SKM-1 treated with dmso at 0.1 percent for 144 hours (cell line): Measurements from ENCODE around the gene PHLDB3.
"Not testable (repeated sequence)": the region's sequence is repeated elsewhere in the genome, so short reads cannot be mapped to it uniquely, and the experiment has no call there.

Experiments
- DNase-seq: peaks from one replicate; lab custom pipeline; 2025; ENCODE audit not compliant: unreplicated experiment; lab: John Stamatoyannopoulos, UW

Gene PHLDB3

DNA sequence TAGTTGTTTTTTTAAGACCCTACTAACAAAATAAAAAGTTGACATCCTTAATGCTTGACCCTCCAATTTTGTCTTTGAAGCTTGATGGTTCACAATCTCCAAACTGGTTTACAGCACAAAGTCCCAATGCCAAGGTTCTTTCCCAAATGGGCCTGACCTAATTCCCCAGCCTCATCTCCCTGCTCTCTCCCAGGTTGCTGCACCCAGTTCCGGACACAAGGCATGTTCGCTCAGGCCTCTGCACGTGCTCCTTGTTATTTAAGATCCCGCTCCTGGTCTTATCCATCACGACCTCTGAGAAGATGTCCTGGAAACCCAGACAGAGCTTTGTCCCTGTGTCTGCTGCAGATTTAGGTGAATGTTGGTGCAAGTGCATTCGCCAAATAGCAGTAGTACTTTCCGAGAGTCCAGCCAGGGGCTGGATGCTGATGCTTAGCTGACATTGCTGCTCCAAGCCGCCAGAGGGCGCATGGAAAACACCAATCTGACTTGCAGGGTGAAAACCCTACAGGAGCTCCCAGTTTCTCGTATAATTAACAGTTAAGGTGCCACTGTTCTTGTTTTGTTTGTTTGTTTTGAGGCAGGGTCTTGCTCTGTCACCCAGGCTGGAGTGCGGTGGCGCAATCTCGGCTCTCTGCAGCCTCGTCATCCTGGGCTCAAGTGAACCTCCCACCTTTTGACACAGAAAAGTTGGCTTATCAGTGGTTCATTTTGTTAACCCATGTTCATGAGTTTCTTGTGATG lies 57.6 kb downstream of the PHLDB3 start:
- DNase-seq = peak; percentile 10

GRCh38 chr19:43445426-43445825 lies 59.1 kb downstream of the PHLDB3 start:
- no peak for DNase-seq

GRCh38 chr19:43444531-43445287 lies 59.8 kb downstream of the PHLDB3 start:
- no peak for DNase-seq

DNA sequence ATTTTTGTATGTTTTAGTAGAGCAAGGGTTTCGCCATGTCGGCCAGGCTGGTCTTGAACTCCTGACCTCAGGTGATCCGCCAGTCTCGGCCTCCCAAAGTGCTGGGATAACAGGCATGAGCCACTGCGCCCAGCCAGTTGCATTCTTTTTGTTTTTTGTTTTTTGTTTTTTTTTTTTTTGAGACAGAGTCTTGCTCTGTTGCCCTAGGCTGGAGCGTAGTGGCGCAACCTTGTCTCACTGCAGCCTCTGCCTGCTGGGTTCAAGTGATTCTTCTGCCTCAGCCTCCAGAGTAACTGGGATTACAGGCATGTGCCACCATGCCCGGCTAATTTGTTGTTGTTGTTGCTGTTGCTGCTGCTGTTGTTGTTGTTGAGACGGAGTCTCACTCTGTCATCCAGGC lies 60.5 kb downstream of the PHLDB3 start:
- not testable (repeated sequence) for DNase-seq

GRCh38 chr19:43441716-43442115 lies 62.8 kb downstream of the PHLDB3 start:
- no peak for DNase-seq

- no peak for DNase-seq
These were observed 64.9 kb downstream of the PHLDB3 start for GRCh38 chr19:43439709-43440063.

DNA sequence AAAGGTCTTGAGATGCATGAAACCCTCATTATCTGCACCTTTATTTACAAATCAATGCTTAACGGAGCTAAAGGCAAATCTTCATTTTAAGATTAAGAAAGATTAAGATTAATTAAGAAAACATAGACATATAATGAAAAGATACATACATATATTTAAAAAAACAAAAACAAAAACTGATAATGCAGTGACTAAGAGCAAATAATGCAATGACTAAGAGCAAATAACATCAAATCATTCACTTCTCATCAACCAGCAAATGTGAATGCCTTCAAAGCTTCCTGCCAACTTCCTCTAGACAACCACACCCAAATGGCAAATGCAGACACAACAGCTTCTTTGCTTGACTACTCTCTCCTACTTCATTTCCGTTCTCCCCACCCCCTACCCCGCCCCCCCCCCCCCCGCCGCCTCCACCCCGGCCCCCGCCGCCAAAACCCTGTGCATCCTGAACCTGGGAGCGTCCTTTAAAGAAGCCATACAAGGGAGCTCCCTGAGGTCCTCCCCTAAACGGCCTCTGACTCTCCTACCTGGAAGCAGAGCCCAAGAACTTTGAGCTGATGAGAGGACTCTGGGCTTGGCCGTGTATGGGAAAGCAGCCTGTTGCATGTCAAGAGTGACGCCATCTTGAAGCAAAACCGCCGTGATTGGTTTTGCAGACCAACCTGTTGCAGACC lies 65.4 kb downstream of the PHLDB3 start:
- no peak for DNase-seq

- DNase-seq = no peak
These were observed 66.1 kb downstream of the PHLDB3 start for GRCh38 chr19:43438291-43439031.

DNA sequence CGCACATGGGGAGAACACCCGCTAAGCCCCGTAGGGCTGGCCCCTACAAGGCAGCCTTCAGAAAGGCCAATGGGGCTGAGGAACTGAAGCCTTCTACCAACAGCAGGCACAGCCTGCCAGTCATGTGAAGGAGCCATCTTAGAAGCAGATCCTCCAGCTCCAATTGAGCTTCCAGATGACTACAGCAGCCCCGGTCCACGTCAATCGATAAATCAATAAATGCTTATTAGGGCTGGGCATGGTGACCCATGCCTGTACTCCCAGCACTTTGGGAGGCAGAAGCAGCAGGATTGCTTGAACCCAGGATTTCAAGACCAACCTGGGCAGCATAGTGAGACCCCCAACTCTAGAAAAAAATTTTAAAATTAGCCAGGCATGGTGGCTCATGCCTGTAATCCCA lies 66.8 kb downstream of the PHLDB3 start:
- no peak for DNase-seq

DNA sequence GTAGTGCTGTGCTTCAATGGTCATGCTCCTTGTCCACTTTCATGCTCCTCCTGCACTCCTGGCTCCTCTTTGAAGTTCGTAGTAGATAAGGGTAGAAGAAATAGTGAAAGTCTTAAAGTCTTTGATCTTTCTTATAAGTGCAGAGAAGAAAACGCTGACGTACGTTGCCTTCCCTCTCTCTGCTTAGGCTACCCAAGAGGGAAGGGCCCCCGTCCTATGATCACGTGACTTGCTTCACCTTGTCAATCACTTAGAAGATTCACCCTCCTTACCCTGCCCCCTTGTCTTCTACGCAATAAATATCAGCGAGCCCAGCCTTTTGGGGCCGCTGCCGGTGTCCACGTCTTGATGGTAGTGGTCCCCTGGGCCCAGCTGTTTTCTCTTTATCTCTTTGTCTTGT lies 67.3 kb downstream of the PHLDB3 start:
- DNase-seq = not testable (repeated sequence)

DNA sequence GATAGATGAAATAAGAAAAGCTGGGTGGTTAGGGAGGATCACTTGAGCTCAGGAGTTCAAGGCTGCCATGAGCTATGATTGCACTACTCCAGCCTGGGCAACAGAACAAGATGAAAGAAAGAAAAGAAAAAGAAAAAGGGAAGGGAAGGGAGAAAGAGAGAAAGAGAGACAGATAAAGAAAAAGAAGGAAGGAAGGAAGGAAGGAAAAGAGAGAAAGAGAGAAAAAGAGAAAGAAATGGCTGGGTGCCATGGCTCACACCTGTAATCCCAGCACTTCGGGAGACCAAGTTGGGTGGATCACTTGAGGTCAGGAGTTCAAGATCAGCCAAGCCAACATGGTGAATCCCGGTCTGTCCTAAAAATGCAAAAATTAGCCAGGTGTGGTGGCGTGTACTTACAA lies 68.8 kb downstream of the PHLDB3 start:
- no peak for DNase-seq

DNA sequence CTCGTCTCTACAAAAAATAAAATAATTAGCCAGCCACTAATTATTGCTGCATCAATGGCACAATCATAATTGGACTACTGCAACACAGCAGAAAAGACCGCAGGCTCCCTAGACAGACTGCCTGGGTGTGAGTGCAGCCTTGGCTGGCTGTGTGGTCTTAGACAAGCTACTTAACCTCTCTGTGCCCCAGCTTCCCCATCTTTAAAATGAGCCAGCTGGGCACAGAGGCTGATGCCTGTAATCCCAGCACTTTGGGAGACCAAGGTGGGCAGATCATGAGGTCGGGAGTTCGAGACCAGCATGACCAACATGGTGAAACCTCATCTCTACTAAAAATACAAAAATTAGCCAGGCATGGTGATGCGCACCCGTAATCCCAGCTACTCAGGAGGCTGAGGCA lies 70.9 kb downstream of the PHLDB3 start:
- DNase-seq = no peak

DNA sequence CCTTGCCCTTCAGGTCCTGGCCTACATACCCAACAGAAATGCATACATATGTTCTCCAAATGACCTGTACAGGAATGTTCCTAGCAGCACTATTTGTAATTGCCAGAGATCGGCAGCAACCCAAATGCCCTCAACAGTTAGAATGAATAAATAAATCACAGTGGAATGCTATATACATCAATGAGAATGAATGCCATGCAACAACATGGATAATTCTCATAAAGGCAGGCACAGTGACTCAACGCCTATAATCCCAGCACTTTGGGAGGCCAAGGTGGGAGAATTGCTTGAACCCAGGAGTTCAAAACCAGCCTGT lies 71.2 kb downstream of the PHLDB3 start:
- no peak for DNase-seq

- no peak for DNase-seq
These were observed 73.6 kb downstream of the PHLDB3 start for GRCh38 chr19:43430976-43431375.

GRCh38 chr19:43430142-43430710 lies 74.3 kb downstream of the PHLDB3 start:
- no peak for DNase-seq

GRCh38 chr19:43429395-43429794 lies 75.2 kb downstream of the PHLDB3 start:
- DNase-seq = no peak

DNA sequence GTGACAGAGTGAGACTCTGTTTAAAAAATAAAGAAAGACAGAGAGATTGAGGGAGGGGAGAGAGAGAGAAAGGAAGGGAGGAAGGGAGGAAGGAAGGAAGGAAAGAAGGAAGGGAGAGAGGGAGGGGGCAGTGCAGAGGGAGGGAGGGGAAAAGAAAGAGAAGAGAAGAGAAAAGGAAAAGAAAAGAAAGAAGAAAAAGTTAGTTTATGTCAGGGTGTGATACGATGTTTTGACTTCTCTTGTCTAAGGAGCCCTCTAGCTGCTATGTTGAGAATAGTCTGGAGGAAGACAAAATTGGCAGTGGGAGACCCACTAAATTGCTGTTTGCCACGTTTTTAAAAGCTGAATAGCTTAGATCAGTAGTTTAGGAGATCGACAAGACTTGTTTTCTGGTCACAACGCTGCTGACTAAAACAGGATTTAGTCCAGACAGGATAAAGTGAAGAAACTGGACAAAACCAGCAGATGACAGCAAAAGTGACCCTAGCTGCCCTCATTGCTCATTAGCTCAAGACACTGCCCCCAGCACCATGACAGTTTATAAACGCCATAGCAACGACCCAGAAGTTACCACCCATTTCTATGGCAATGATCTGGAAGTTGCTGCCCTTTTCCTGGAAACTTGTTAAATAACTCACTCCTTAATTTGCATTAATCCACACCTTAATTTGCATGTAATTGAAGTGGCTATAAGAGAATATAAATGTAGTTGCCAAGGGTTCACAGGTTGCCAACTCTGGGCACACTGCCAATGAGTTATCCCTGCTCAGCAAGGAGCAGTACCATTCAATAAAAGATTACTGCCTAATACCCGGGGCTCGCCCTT lies 78.8 kb downstream of the PHLDB3 start:
- peak; percentile 1 for DNase-seq
